Suprapubic skin (tissue), 4 donors: ENCODE measurements around the gene THOC1. TPM values are rescaled to one million over a fixed set of nuclear protein-coding genes. Genes with fewer than 3 reads are reported as not detected.
"Not testable (repeated sequence)": the region's sequence is repeated elsewhere in the genome, so short reads cannot be mapped to it uniquely, and the experiment has no call there.

Experiments
- DNase-seq, 2 donors: peaks; one replicate each; pipeline ENCODE4 v3.0.0-alpha.2; 2019; ENCODE audit warnings: low spot score in 2 of 2
- H3K27ac ChIP-seq: fragments of 200-600 bp; sonication (generic); one replicate; pipeline ENCODE4 v1.5.1; 2019
- H3K27me3 ChIP-seq: fragments of 200-600 bp; sonication (generic); one replicate; pipeline ENCODE4 v1.5.1; 2019
- H3K36me3 ChIP-seq: fragments of 200-600 bp; sonication (generic); one replicate; pipeline ENCODE4 v1.5.1; 2019
- H3K4me1 ChIP-seq: fragments of 200-600 bp; sonication (generic); one replicate; pipeline ENCODE4 v1.5.1; 2019
- H3K4me3 ChIP-seq: fragments of 200-600 bp; sonication (generic); one replicate; pipeline ENCODE4 v1.5.1; 2019; ENCODE audit warnings: mild to moderate bottlenecking
- H3K9me3 ChIP-seq: fragments of 200-600 bp; sonication (generic); one replicate; pipeline ENCODE4 v1.5.1; 2019
- EP300 ChIP-seq: sonication (generic); formaldehyde crosslinking; IDR thresholded peaks from one replicate; pipeline ENCODE4 v1.6.1; 2017; ENCODE audit warnings: antibody characterized with exemption
- POLR2A ChIP-seq, 2 donors: fragments of 450-650 bp; IDR thresholded peaks; one replicate each; pipeline ENCODE4 v1.6.1; 2017; ENCODE audit warnings: antibody characterized with exemption in 2 of 2, mild to moderate bottlenecking in 2 of 2, moderate library complexity in 2 of 2
- POLR2AphosphoS5 ChIP-seq, 3 donors: sonication (generic); formaldehyde crosslinking; IDR thresholded peaks; one replicate each; pipeline ENCODE4 v1.6.1; 2017; ENCODE audit warnings: antibody characterized with exemption in 3 of 3
- WGBS: methylation state at CpG from one replicate; pipeline ENCODE4 v1.1.5; 2018; 5-methylcytosine and 5-hydroxymethylcytosine counted together
- total RNA-seq, 4 donors: library from RNA; depleted of rRNA; stranded (reverse); fragments of >200 nt; gene quantifications; one replicate each; pipeline ENCODE4 v1.1.0, GENCODE V29; 2016
- TF ChIP-seq, protein P1 (sequence below), 2 donors: fragments of 200-600 bp in 1 of 2; fragments of 450-650 bp in 1 of 2; sonication (generic) in 1 of 2; IDR thresholded peaks; one replicate each; pipeline ENCODE4 v1.5.1; 2016 to 2019; ENCODE audit warnings: antibody characterized with exemption in 2 of 2, mild to moderate bottlenecking in 1 of 2, moderate library complexity in 1 of 2

Gene THOC1
- total RNA-seq, 4 donors from 2014 or later, result 30.4 to 152 (median 46.8) TPM

DNA sequence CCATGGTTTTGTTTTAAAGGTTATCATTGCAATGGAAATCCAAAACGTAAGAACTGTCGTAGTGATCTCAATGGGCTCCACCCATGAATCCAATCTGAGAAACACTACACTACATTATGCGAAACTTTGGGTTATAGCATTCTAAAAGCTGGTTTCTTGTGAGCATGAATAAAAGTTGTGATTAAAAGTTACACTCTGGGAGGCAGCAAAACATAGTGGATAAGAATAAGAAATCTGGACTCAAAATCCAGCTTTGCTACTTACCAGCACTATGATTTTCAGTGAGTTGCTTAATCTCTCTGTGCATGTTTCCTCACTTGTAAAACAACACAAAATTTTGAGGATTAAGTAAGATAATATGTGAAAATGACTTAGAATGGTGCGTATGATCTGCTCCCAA, 25.7 kb upstream of the THOC1 start:
- no peaks in the 10 kb centered on the region for H3K9me3 ChIP-seq
- no peak overlapping the region for H3K4me3 ChIP-seq
- no peak for DNase-seq
- no peaks in the 10 kb centered on the region for H3K27me3 ChIP-seq
- no peak overlapping the region for H3K27ac ChIP-seq
- no peaks in the 10 kb centered on the region for H3K36me3 ChIP-seq
- TF ChIP-seq EP300, result no peak
- TF ChIP-seq, protein P1, sequence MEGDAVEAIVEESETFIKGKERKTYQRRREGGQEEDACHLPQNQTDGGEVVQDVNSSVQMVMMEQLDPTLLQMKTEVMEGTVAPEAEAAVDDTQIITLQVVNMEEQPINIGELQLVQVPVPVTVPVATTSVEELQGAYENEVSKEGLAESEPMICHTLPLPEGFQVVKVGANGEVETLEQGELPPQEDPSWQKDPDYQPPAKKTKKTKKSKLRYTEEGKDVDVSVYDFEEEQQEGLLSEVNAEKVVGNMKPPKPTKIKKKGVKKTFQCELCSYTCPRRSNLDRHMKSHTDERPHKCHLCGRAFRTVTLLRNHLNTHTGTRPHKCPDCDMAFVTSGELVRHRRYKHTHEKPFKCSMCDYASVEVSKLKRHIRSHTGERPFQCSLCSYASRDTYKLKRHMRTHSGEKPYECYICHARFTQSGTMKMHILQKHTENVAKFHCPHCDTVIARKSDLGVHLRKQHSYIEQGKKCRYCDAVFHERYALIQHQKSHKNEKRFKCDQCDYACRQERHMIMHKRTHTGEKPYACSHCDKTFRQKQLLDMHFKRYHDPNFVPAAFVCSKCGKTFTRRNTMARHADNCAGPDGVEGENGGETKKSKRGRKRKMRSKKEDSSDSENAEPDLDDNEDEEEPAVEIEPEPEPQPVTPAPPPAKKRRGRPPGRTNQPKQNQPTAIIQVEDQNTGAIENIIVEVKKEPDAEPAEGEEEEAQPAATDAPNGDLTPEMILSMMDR (IDR thresholded peaks at IDR 0.05), result no peak
- TF ChIP-seq POLR2A (IDR thresholded peaks at IDR 0.05), result no peak
- no peak for TF ChIP-seq POLR2AphosphoS5 (IDR thresholded peaks at IDR 0.05)
- peaks cover 3% of the 10 kb centered on the region for H3K4me1 ChIP-seq
- 86% methylated on average over 4 of the region's 4 CpGs for WGBS

DNA sequence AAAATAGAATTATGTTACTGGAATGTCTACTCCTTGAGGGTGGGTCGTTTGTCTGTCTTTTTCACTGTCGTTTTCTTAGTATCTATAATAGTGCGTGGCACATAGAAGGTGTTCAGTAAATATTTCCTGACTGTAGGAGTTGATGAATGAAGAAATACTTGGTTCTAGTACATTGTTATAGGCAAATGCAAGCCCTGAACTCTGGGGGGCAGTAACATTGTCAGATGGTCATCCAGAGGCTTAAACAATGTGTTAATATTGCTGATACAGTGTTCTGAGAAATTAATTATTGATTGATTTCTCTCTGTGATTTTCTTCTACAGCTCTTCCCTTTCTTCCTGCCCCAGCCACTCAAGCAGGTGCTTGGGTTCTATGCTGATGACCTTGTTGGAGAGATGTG, 24.4 kb upstream of the THOC1 start:
- H3K9me3 ChIP-seq, result no peaks in the 10 kb centered on the region
- no peak for DNase-seq
- H3K36me3 ChIP-seq, result no peaks in the 10 kb centered on the region
- H3K4me1 ChIP-seq, result peaks cover 3% of the 10 kb centered on the region
- WGBS, result 61% methylated on average over 3 of the region's 3 CpGs
- H3K4me3 ChIP-seq, result no peak overlapping the region
- no peak overlapping the region for H3K27ac ChIP-seq
- no peaks in the 10 kb centered on the region for H3K27me3 ChIP-seq
- TF ChIP-seq EP300 (no peak), POLR2AphosphoS5 (IDR thresholded peaks at IDR 0.05) (no peak), POLR2A (IDR thresholded peaks at IDR 0.05) (no peak)
- TF ChIP-seq, protein P1 (IDR thresholded peaks at IDR 0.05), result no peak

DNA sequence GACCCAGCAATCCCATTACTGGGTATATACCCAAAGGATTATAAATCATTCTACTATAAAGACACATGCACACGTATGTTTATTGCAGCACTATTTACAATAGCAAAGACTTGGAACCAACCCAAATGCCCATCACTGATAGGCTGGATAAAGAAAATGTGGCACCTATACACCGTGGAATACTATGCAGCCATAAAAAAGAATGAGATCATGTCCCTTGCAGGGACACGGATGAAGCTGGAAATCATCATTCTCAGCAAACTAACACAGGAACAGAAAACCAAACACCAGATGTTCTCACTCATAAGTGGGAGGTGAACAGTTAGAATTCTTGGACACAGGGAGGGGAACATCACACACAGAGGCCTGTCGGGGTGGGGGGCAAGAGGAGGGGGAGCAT, 22.1 kb upstream of the THOC1 start:
- H3K4me1 ChIP-seq, DNase-seq, H3K36me3 ChIP-seq, H3K4me3 ChIP-seq, H3K27ac ChIP-seq, H3K9me3 ChIP-seq, H3K27me3 ChIP-seq: not testable (repeated sequence)
- 64% methylated on average over 4 of the region's 4 CpGs for WGBS

DNA sequence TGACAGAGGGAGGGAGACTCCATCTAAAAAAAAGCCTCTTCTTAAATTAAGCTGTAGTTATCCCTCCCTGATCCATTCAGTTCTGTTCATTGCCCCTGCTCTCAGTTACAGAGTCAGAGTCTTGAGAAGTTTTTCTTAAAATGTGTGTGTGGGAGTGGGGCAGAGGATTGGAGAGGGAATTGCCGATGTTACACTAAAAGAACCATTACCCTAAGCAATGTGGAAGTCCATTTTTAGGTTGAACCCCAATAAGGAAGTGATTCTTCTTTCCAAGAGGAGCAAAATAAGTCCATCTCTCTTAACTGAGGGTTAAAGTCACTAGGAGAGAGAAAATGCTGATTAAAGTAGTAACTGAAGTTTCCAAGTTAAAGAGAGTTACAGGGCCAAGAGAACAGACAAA, 21.2 kb upstream of the THOC1 start:
- Histone ChIP-seq H3K36me3 (no peaks in the 10 kb centered on the region), H3K27ac (no peak overlapping the region), H3K4me3 (no peak overlapping the region), H3K9me3 (no peaks in the 10 kb centered on the region), H3K4me1 (no peaks in the 10 kb centered on the region), H3K27me3 (no peaks in the 10 kb centered on the region)
- no peak for DNase-seq
- WGBS, result 74% methylated on average over 1 of the region's 1 CpG
- TF ChIP-seq EP300 (no peak), POLR2AphosphoS5 (IDR thresholded peaks at IDR 0.05) (no peak), POLR2A (IDR thresholded peaks at IDR 0.05) (no peak)
- TF ChIP-seq, protein P1 (IDR thresholded peaks at IDR 0.05), result no peak

DNA sequence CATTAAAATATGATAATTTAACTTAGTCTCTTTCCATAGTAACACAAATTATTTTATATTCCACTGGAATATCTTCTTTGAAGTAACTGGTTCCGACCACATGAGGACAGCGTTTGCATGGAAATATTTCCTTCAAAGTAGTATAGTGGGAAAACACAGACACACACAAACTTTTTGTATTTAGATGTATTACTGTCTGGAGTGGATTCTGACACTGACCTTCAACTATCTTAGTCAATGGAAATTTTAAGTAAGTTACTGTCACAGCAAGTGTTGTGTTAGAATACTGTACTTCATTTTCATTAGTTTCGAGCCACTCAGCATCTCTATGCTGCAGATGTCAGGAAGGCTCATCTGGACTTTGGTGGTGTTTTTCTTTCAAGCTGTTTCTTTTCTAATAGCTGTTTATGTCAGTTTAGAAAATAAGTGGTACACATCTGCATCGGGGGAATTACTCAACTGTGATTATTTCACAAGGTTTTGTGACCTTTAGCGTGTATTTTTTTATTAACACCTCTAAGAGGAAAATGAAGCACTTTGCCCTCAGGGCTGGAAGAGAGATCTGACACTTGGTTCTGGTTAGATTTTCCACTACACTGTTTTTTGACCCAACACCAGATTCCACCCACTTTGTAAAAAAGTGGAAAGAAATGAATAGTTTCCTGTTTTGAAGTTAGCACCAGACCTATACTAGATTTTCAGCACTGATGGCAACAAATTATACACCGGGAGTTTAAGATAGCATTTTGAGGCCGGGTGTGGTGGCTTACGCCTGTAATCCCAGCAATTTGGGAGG, 18.9 kb upstream of the THOC1 start:
- DNase-seq, result no peak
- H3K27me3 ChIP-seq, result no peaks in the 10 kb centered on the region
- H3K4me3 ChIP-seq, result no peak overlapping the region
- no peak overlapping the region for H3K27ac ChIP-seq
- H3K36me3 ChIP-seq, result no peaks in the 10 kb centered on the region
- H3K9me3 ChIP-seq, result no peaks in the 10 kb centered on the region
- WGBS, result 58% methylated on average over 8 of the region's 8 CpGs
- TF ChIP-seq, protein P1 (IDR thresholded peaks at IDR 0.05), result peak; percentile 18 to 24
- no peak for TF ChIP-seq POLR2AphosphoS5 (IDR thresholded peaks at IDR 0.05)
- TF ChIP-seq POLR2A (IDR thresholded peaks at IDR 0.05), result no peak
- no peak for TF ChIP-seq EP300
- H3K4me1 ChIP-seq, result no peaks in the 10 kb centered on the region
